Measurements from ENCODE around the gene EDA. TPM values are rescaled to one million over a fixed set of nuclear protein-coding genes. Genes with fewer than 3 reads are reported as not detected.

The EDA gene
- total RNA-seq, 4 donors from 2014 or later: 0.51 to 13.5 (median 7.3) TPM

DNA sequence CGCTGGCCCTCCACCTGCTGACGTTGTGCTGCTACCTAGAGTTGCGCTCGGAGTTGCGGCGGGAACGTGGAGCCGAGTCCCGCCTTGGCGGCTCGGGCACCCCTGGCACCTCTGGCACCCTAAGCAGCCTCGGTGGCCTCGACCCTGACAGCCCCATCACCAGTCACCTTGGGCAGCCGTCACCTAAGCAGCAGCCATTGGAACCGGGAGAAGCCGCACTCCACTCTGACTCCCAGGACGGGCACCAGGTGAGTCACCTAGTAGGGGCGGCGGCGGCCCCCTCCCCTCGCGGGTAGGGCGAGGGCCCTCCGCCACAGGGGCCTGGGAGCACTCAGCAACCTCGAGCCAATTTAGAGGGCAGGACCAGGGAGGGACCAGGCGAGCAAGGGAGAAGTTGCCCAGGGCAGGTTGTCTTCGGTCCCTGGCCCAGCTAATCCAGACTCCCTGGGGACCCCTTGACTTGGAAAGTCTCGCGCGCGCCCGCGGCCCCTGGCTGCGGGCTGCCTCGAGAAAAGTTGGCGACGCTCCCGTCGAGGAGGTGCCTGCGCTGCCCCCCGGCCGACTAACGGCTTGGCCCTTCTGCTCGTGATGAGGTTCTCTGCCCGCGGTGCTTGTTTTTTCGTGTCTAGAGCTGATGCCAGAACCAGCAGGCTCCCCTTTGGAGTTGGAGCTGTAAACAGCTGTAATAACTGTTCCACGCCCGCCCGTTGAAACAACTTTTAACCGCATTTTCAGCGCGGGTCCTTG, 717 bp downstream of the EDA start:
- intact Hi-C loops (cut with DNase I; ENCODE audit: low total_unique reads): no loop called here
- H3K27ac ChIP-seq: peak overlapping the region; percentile 13 to 54
- no peaks in the 10 kb centered on the region for H3K36me3 ChIP-seq
- no peaks in the 10 kb centered on the region for H3K9me3 ChIP-seq
- H3K4me1 ChIP-seq: no peaks in the 10 kb centered on the region
- TF ChIP-seq POLR2A (IDR thresholded peaks at IDR 0.05) (no peak), CTCF (IDR thresholded peaks at IDR 0.05) (no peak)
- DNase-seq: peak; percentile 29 to 35
- peak overlapping the region; percentile 28 to 55 for H3K4me3 ChIP-seq
- peaks cover 0 to 4% of the 10 kb centered on the region in 2 donors for H3K27me3 ChIP-seq

- peak in 1 of 2 donors; percentile 22 for DNase-seq
- no peaks in the 10 kb centered on the region for H3K27me3 ChIP-seq
- TF ChIP-seq CTCF (IDR thresholded peaks at IDR 0.05): peak; percentile 37 to 59 (median 42)
- no peak for TF ChIP-seq POLR2A (IDR thresholded peaks at IDR 0.05)
- intact Hi-C loops (cut with DNase I; ENCODE audit: low total_unique reads): no loop called here
- H3K4me1 ChIP-seq: no peaks in the 10 kb centered on the region
- H3K9me3 ChIP-seq: no peaks in the 10 kb centered on the region
- no peak overlapping the region for H3K27ac ChIP-seq
- no peaks in the 10 kb centered on the region for H3K36me3 ChIP-seq
- no peak overlapping the region for H3K4me3 ChIP-seq
Observed at GRCh38 chrX:69618803-69619202, 2.9 kb downstream of the EDA start.

DNA sequence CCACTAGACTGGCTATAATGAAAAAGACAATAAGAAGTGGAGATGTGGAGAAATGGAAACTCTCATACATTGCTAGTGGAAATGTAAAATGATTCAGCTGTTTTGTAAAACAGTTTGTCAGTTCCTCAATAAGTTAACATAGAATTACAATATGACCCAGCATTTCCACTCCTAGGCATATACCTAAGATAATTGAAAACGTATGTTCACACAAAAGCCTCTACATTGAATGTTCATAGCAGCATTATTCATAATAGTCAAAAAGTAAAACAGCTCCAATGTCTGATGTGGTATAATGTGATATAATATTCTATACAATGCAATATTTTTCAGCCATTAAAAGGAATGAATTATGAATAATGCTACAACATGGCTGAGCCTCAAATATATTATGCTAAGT, 10.2 kb downstream of the EDA start:
- DNase-seq: no peak
- no peak for TF ChIP-seq POLR2A (IDR thresholded peaks at IDR 0.05)
- TF ChIP-seq CTCF (IDR thresholded peaks at IDR 0.05): no peak
- H3K9me3 ChIP-seq: no peaks in the 10 kb centered on the region
- no peaks in the 10 kb centered on the region for H3K4me1 ChIP-seq
- H3K4me3 ChIP-seq: no peak overlapping the region
- H3K27me3 ChIP-seq: no peaks in the 10 kb centered on the region
- intact Hi-C loops (cut with DNase I; ENCODE audit: low total_unique reads): no loop called here
- no peaks in the 10 kb centered on the region for H3K36me3 ChIP-seq
- no peak overlapping the region for H3K27ac ChIP-seq

- no peak overlapping the region for H3K27ac ChIP-seq
- H3K36me3 ChIP-seq: no peaks in the 10 kb centered on the region
- no peak for DNase-seq
- H3K9me3 ChIP-seq: no peaks in the 10 kb centered on the region
- H3K4me1 ChIP-seq: no peaks in the 10 kb centered on the region
- no peaks in the 10 kb centered on the region for H3K27me3 ChIP-seq
- H3K4me3 ChIP-seq: no peak overlapping the region
- intact Hi-C loops (cut with DNase I; ENCODE audit: low total_unique reads): no loop called here
- no peak for TF ChIP-seq POLR2A (IDR thresholded peaks at IDR 0.05)
- TF ChIP-seq CTCF (IDR thresholded peaks at IDR 0.05): no peak
Observed at GRCh38 chrX:69627744-69628143, 11.8 kb downstream of the EDA start.

DNA sequence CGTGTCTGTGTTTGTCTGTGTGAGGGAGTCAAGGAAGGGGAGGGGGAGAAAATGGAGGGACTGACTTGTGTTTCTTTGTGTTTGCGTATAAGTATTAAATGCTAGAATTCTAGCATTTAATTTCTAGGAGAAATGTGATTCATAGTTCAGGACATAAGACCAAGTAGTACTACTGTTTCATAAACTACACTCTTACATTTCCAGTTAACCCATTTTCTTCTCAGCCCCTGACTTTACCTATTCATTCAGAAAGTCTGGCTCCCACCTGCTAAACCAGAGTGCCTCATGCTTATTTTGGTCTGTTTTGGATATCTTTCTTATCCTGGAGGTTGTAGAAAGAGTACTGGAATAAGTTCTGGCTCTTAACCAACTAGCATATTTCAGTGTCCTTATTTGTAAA, 14.2 kb downstream of the EDA start:
- Histone ChIP-seq H3K27ac (no peak overlapping the region), H3K4me3 (no peak overlapping the region), H3K27me3 (no peaks in the 10 kb centered on the region), H3K9me3 (no peaks in the 10 kb centered on the region), H3K36me3 (no peaks in the 10 kb centered on the region), H3K4me1 (no peaks in the 10 kb centered on the region)
- intact Hi-C loops (cut with DNase I; ENCODE audit: low total_unique reads): no loop called here
- DNase-seq: no peak
- TF ChIP-seq CTCF (IDR thresholded peaks at IDR 0.05): no peak
- TF ChIP-seq POLR2A (IDR thresholded peaks at IDR 0.05): no peak

Measured in uterus (tissue), 4 donors.